AG04449 (cell line): ENCODE results near the gene ERMARD.

ENCODE experiments used
- CTCF ChIA-PET: fragments of 350-600 bp; formaldehyde crosslinking; extraction: SDS; loops from one replicate; lab custom pipeline; 2021; ENCODE audit warnings: antibody characterized with exemption; lab: Yijun Ruan, JAX
- POLR2A ChIA-PET: fragments of 400-600, 350-600 bp; formaldehyde crosslinking; extraction: SDS; loops from one replicate; lab custom pipeline; 2020; ENCODE audit warnings: antibody characterized with exemption, inconsistent platforms; lab: Yijun Ruan, JAX
- DNase-seq: peaks from one replicate; pipeline ENCODE4 v3.0.0-alpha.2; 2010; ENCODE audit warnings: low read depth, low spot score
- H3K4me3 ChIP-seq: 2 replicates; pipeline ENCODE4 v1.5.1; 2011; ENCODE audit warnings: low read depth, mild to moderate bottlenecking, control low read depth, low read length
- TF ChIP-seq, protein P1 (sequence below): IDR thresholded peaks from one replicate; pipeline ENCODE4 v1.5.1; 2011; ENCODE audit warnings: mild to moderate bottlenecking, moderate library complexity, low read length, control low read depth, inconsistent platforms; ENCODE audit not compliant: insufficient read depth; ENCODE audit errors: missing control alignments

Gene ERMARD

DNA sequence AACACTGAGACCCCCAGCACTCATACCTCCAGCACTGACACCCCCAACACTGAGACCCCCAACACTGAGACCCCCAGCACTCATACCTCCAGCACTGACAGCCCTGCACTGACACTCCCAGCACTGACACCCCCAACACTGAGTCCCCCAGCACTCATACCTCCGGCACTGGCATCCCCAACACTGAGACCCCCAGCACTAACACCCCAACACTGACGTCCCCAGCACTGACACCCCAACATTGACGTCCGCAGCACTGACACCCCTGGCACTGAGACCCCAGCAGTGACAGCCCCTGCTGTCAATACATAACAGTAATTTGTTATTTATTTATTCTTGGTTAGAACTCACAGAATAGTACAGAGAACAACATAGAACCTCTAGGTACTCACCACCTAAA, 58.0 kb downstream of the ERMARD start:
- no peak overlapping the region for H3K4me3 ChIP-seq
- ChIA-PET POLR2A (no interaction called here), CTCF (no interaction called here)
- TF ChIP-seq, protein P1, sequence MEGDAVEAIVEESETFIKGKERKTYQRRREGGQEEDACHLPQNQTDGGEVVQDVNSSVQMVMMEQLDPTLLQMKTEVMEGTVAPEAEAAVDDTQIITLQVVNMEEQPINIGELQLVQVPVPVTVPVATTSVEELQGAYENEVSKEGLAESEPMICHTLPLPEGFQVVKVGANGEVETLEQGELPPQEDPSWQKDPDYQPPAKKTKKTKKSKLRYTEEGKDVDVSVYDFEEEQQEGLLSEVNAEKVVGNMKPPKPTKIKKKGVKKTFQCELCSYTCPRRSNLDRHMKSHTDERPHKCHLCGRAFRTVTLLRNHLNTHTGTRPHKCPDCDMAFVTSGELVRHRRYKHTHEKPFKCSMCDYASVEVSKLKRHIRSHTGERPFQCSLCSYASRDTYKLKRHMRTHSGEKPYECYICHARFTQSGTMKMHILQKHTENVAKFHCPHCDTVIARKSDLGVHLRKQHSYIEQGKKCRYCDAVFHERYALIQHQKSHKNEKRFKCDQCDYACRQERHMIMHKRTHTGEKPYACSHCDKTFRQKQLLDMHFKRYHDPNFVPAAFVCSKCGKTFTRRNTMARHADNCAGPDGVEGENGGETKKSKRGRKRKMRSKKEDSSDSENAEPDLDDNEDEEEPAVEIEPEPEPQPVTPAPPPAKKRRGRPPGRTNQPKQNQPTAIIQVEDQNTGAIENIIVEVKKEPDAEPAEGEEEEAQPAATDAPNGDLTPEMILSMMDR: no peak
- DNase-seq: no peak

DNA sequence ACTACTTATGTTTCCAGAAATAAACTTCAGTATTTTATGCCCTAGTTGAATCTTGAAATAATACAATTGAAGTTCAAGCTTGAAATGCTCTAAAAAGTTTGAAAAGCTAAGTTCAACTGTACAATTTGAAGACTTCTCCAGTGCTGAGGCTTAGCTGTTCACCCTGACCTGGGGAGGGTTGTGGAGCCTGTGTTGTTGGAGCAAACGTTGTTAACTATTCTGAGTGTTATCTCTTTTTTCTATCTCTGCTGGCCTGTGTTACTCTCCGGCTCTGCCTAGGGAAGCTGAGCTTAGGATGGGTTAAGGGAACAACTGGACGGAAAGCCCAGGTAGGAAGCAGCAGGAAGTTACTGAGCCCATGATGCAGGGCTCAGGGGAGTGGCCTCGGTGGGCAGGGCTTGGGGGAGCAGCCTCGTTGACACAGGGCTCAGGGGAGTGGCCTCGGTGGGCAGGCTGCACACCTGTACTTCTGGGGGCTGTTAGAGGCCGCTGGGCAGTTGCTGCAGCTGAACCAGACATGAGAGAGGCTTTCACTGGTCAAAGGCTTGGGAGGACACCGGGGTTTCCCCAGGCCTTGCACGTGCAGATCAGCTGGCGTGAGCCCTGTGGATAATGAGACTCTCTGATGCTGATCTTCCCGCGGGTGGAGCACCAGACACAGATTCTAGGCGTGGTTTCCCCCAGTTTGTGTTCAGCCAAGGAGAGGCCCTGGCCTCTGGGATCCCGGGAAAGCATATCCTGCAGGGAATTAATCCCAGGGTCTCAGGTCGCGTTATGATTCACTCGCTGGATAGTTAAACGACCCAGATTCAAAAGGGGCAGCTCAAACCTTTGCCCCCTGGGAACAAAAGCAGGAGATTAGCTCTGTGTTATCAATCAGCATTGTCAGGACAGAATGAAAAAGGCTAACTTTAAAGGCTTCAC, 58.9 kb downstream of the ERMARD start:
- CTCF ChIA-PET: interaction anchor here (1.5 kb wide), 1 partner anchor 10 kb away, joined by 3 read pairs; no protein-coding TSS in a partner anchor
- no peak overlapping the region for H3K4me3 ChIP-seq
- POLR2A ChIA-PET: no interaction called here
- TF ChIP-seq, protein P1: no peak
- DNase-seq: no peak

DNA sequence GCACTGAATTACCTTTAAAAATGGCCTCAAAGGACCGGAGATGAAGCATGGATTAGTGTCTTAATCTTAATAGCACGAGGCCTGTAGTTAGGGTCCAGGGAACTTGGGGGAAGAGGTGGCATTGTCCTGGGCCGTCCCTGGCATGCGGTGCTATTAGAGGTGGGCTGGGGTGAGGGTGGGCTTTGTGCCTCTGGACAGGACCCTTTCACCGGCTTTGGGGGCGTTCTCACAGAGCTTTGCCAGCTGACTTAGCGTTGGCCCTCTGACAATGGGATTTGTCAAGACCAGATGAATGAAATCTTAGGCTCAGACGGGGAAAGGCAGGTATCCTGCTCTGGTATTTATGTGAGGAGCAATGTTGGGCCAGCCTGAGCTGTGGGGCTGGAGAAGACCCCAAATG, 59.6 kb downstream of the ERMARD start:
- ChIA-PET CTCF (interaction anchor here (1.5 kb wide), 1 partner anchor 11 kb away, joined by 3 read pairs; no protein-coding TSS in a partner anchor), POLR2A (no interaction called here)
- DNase-seq: no peak
- TF ChIP-seq, protein P1: no peak
- no peak overlapping the region for H3K4me3 ChIP-seq

DNA sequence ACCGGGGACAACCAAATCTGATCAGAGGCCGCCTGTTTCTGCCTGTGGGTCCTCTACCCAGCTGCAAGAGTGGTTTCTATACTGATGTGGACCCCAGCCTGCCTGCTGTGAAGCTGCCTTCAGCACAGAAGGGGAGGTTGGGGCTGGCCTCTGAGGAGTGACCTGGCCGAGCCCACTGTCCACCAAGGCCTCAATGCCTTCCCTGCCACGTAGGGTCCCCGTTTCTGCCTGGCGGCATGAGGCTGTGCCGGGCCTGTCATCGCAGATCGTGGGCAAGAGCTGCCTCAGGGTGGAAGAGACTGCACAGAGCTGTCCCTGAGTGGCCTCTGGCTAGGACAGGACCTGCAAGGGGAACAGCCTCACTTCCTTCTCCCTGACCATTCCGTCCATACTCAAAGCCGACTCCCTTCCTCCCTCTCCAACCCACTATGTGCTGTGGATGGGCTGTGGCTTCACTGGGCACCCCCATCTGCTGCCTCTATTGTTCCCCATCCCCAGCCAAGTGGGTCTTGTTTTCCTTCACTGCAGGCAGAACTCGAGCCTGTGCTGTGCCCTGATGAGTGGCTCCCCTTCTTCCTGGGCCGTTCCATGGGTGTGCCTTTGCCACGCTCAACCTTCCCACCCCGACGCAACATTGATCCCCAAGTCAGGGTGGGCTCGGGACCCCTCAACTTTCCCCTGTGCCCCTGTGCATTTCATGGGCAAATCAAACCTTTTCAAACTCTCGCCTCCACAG, 60.3 kb downstream of the ERMARD start:
- ChIA-PET POLR2A (no interaction called here), CTCF (interaction anchor here (0.6 to 1.5 kb wide), 2 partner anchors 11 to 534 kb away, joined by 3 read pairs; no protein-coding TSS in a partner anchor)
- no peak for DNase-seq
- H3K4me3 ChIP-seq: no peak overlapping the region
- TF ChIP-seq, protein P1: no peak

DNA sequence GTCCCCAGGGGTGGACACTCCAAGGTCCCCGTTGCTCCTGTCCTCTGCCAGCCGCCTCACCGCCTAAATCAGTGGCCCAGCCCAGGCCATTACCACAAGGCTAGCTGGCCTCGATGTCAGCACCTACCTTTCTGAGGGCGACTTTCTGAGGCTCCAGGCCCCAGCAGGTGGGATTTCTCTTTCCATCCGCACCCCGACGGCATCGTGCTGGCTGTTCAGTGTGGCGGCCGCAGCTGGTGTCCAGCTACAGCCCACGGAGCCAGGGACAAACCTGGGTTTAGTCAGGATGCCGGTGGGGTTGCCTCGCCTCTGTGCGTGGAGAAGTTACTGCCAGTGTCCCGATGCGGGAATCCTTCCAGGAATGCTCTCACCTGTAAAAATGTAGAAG, 60.8 kb downstream of the ERMARD start:
- POLR2A ChIA-PET: no interaction called here
- H3K4me3 ChIP-seq: no peak overlapping the region
- TF ChIP-seq, protein P1: no peak
- DNase-seq: no peak
- CTCF ChIA-PET: interaction anchor here (0.6 kb wide), 1 partner anchor 534 kb away, joined by 3 read pairs; no protein-coding TSS in a partner anchor

DNA sequence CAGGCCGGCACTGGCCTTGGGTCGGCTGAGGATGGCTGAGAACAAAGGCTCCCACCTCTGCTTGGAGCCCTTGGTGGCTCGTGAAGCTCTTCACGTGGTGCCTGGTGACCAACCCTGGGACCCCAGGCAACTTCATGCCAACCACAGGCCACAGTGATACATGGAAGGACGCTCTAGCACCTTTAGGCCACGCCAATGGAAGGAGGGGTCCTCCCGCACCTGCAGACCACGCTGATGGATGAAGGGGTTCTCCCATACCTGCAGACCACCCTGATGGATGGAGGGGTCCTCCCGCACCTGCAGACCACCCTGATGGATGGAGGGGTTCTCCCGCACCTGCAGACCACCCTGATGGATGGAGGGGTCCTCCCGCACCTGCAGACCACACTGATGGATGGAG, 62.5 kb downstream of the ERMARD start:
- H3K4me3 ChIP-seq: no peak overlapping the region
- CTCF ChIA-PET: interaction anchor here (1.0 kb wide), 1 partner anchor 18 kb away, joined by 5 read pairs; no protein-coding TSS in a partner anchor
- POLR2A ChIA-PET: no interaction called here
- TF ChIP-seq, protein P1: no peak
- DNase-seq: no peak
